IMR-90 (cell line): ENCODE results near the gene SLC6A6. TPM values are rescaled to one million over a fixed set of nuclear protein-coding genes. Genes with fewer than 3 reads are reported as not detected.

Experiments used
- ATAC-seq: fragments of 200-7000 bp; cut with Tn5 transposase; 2 replicates; pipeline ENCODE4 v1.9.1; 2020; ENCODE audit warnings: low read depth, mild to moderate bottlenecking, moderate library complexity
- BruUV-seq: library from RNA; stranded (reverse); fragments of 400-500 nt; replicated peaks from 2 replicates; lab custom pipeline; 2021; lab: Mats Ljungman, UMichigan
- CTCF ChIA-PET: fragments of 300-600 bp; formaldehyde crosslinking; extraction: SDS; loops from one replicate; lab custom pipeline; 2021; ENCODE audit warnings: antibody characterized with exemption; lab: Yijun Ruan, JAX
- POLR2A ChIA-PET: fragments of 300-600 bp; sonication (Branson Sonifier 250); formaldehyde crosslinking; loops from one replicate; lab custom pipeline; 2022; ENCODE audit warnings: antibody characterized with exemption; ENCODE audit not compliant: unreplicated experiment; lab: Charles Lee
- DNase-seq: peaks from one replicate; pipeline ENCODE4 v3.0.0; 2013
- H2AFZ ChIP-seq: replicated peaks from 2 replicates; pipeline ENCODE3; 2013; ENCODE audit warnings: low read length, mild to moderate bottlenecking; ENCODE audit not compliant: poor library complexity
- H2AK5ac ChIP-seq: 2 replicates; pipeline ENCODE4 v1.6.1; 2013; ENCODE audit warnings: low read depth, low read length, inconsistent platforms
- H2AK9ac ChIP-seq: replicated peaks from 2 replicates; pipeline ENCODE3; 2013; ENCODE audit warnings: mild to moderate bottlenecking, low read depth, low read length, moderate library complexity; ENCODE audit not compliant: poor library complexity
- H2BK120ac ChIP-seq: 2 replicates; pipeline ENCODE4 v1.6.1; 2013; ENCODE audit warnings: low read depth, low read length, inconsistent platforms
- H2BK15ac ChIP-seq: 3 replicates; pipeline ENCODE4 v1.6.1; 2013; ENCODE audit warnings: low read depth, low read length, inconsistent platforms
- H2BK20ac ChIP-seq: 2 replicates; pipeline ENCODE4 v1.6.1; 2013; ENCODE audit warnings: low read depth, mild to moderate bottlenecking, inconsistent platforms, low read length, moderate library complexity
- H2BK5ac ChIP-seq: 2 replicates; pipeline ENCODE4 v1.6.1; 2013; ENCODE audit warnings: mild to moderate bottlenecking, low read depth, low read length, inconsistent platforms; ENCODE audit not compliant: poor library complexity, severe bottlenecking
- H3K14ac ChIP-seq: replicated peaks from 2 replicates; pipeline ENCODE4 v1.6.1; 2013; ENCODE audit warnings: low read depth, low read length, inconsistent platforms
- H3K18ac ChIP-seq: 2 replicates; pipeline ENCODE4 v1.6.1; 2013; ENCODE audit warnings: low read depth, low read length, control low read depth
- H3K23ac ChIP-seq: 2 replicates; pipeline ENCODE4 v1.6.1; 2013; ENCODE audit warnings: low read depth, low read length, inconsistent platforms
- H3K27ac ChIP-seq: 2 replicates; pipeline ENCODE4 v1.5.1; 2013; ENCODE audit warnings: mild to moderate bottlenecking, control low read depth, low read length; ENCODE audit not compliant: insufficient read depth
- H3K27me3 ChIP-seq: 2 replicates; pipeline ENCODE4 v1.6.1; 2013; ENCODE audit warnings: low read length; ENCODE audit not compliant: control insufficient read depth, insufficient read depth
- H3K36me3 ChIP-seq: 2 replicates; pipeline ENCODE4 v1.6.1; 2013; ENCODE audit warnings: low read length, mixed read lengths; ENCODE audit not compliant: control insufficient read depth, insufficient read depth
- H3K4ac ChIP-seq: 2 replicates; pipeline ENCODE4 v1.6.1; 2013; ENCODE audit warnings: low read depth, low read length, inconsistent platforms
- H3K4me1 ChIP-seq: 2 replicates; pipeline ENCODE4 v1.6.1; 2013; ENCODE audit warnings: low read length, mixed read lengths; ENCODE audit not compliant: control insufficient read depth, insufficient read depth
- H3K4me2 ChIP-seq: 2 replicates; pipeline ENCODE4 v1.6.1; 2013; ENCODE audit warnings: low read depth, mild to moderate bottlenecking, control low read depth, low read length, moderate library complexity
- H3K4me3 ChIP-seq: 2 replicates; pipeline ENCODE4 v1.5.1; 2013; ENCODE audit warnings: low read depth, mild to moderate bottlenecking, control low read depth, low read length, moderate library complexity; ENCODE audit not compliant: insufficient read depth
- H3K56ac ChIP-seq: 2 replicates; pipeline ENCODE4 v1.6.1; 2013; ENCODE audit warnings: low read length, inconsistent platforms; ENCODE audit not compliant: insufficient read depth; ENCODE audit errors: extremely low read depth
- H3K79me1 ChIP-seq, 2 experiments: 2 replicates each; pipeline ENCODE4 v1.6.1; 2013; ENCODE audit warnings: low read length in 2 of 2, inconsistent platforms in 1 of 2, low read depth in 1 of 2
- H3K9ac ChIP-seq: 2 replicates; pipeline ENCODE4 v1.6.1; 2013; ENCODE audit warnings: low read depth, low read length, control low read depth
- H3K9me1 ChIP-seq: 2 replicates; pipeline ENCODE4 v1.6.1; 2013; ENCODE audit warnings: low read length, inconsistent platforms; ENCODE audit not compliant: insufficient read depth
- H3K9me3 ChIP-seq: 2 replicates; pipeline ENCODE4 v1.6.1; 2013; ENCODE audit warnings: low read length; ENCODE audit not compliant: control insufficient read depth, insufficient read depth
- H4K20me1 ChIP-seq: 2 replicates; pipeline ENCODE4 v1.6.1; 2013; ENCODE audit warnings: low read length, inconsistent platforms; ENCODE audit not compliant: insufficient read depth
- H4K5ac ChIP-seq: 2 replicates; pipeline ENCODE4 v1.6.1; 2013; ENCODE audit warnings: mild to moderate bottlenecking, low read depth, low read length, control low read depth
- H4K8ac ChIP-seq, 2 experiments: 2 replicates each; pipeline ENCODE4 v1.6.1; 2013; ENCODE audit warnings: low read depth in 2 of 2, low read length in 2 of 2, control low read depth in 1 of 2, inconsistent platforms in 1 of 2
- H4K91ac ChIP-seq: 2 replicates; pipeline ENCODE4 v1.6.1; 2013; ENCODE audit warnings: low read depth, low read length, inconsistent platforms; ENCODE audit not compliant: insufficient read depth
- CHD1 ChIP-seq: IDR thresholded peaks from 2 replicates; pipeline ENCODE4 v1.6.1; 2012; ENCODE audit warnings: low read depth, low read length, improper control_type of control experiment
- ELK1 ChIP-seq: fragments of 150-350 bp; IDR thresholded peaks from 2 replicates; pipeline ENCODE4 v1.6.1; 2016; ENCODE audit warnings: low read depth, mild to moderate bottlenecking, low read length, moderate library complexity, borderline replicate concordance
- FOS ChIP-seq: fragments of 150-350 bp; IDR thresholded peaks from 2 replicates; pipeline ENCODE4 v1.6.1; 2016; ENCODE audit warnings: low read depth, low read length
- MAZ ChIP-seq: IDR thresholded peaks from 2 replicates; pipeline ENCODE4 v1.6.1; 2012; ENCODE audit warnings: low read depth, mild to moderate bottlenecking, low read length, improper control_type of control experiment, moderate library complexity, borderline replicate concordance
- NFE2L2 ChIP-seq: fragments of 150-350 bp; IDR thresholded peaks from 2 replicates; pipeline ENCODE4 v1.6.1; 2016; ENCODE audit warnings: low read depth, mild to moderate bottlenecking, low read length
- POLR2A ChIP-seq: IDR thresholded peaks from 2 replicates; pipeline ENCODE4 v1.6.1; 2012; ENCODE audit warnings: mild to moderate bottlenecking, low read depth, low read length
- RAD21 ChIP-seq: IDR thresholded peaks from 2 replicates; pipeline ENCODE4 v1.6.1; 2012; ENCODE audit warnings: low read length, improper control_type of control experiment
- RCOR1 ChIP-seq: IDR thresholded peaks from 2 replicates; pipeline ENCODE4 v1.6.1; 2012; ENCODE audit warnings: mild to moderate bottlenecking, low read length, improper control_type of control experiment; ENCODE audit not compliant: insufficient replicate concordance
- RFX5 ChIP-seq: IDR thresholded peaks from 2 replicates; pipeline ENCODE4 v1.8.0; 2012; ENCODE audit warnings: low read depth, mild to moderate bottlenecking, low read length, moderate library complexity
- SMC3 ChIP-seq: fragments of 150-350 bp; IDR thresholded peaks from 2 replicates; pipeline ENCODE4 v1.6.1; 2016; ENCODE audit warnings: low read depth, mild to moderate bottlenecking, antibody characterized with exemption, low read length, moderate library complexity
- WGBS, 2 experiments: methylation state at CpG; one replicate each; pipeline versions ENCODE4 v1.1.5 to v1.1.7; 2013; ENCODE audit warnings: missing lambda C conversion rate in 2 of 2; ENCODE audit not compliant: insufficient read length in 1 of 2; ENCODE audit errors: extremely low coverage in 2 of 2; 5-methylcytosine and 5-hydroxymethylcytosine counted together
- dilution Hi-C: fragments of 300-500 bp; cut with HindIII; formaldehyde crosslinking; loops from one replicate; pipeline ENCODE4 v1.14.3; 2018; ENCODE audit warnings: low sequenced_read_pairs; ENCODE audit not compliant: unreplicated experiment
- in situ Hi-C: fragments of 300-500 bp; cut with MboI; formaldehyde crosslinking; loops from 3 replicates; pipeline ENCODE4 v1.14.3; 2019; ENCODE audit warnings: low sequenced_read_pairs, inconsistent platforms, mixed read lengths
- intact Hi-C: fragments of 100-400 bp; cut with micrococcal nuclease; formaldehyde crosslinking; loops from 2 replicates; pipeline ENCODE4 v1.10.0; 2022
- polyA plus RNA-seq, 3 experiments: library from polyadenylated mRNA; depleted of rRNA; stranded (reverse); fragments of >200 nt; gene quantifications; 2 replicates each; pipeline ENCODE4 v1.2.3, GENCODE V29; 2012; ENCODE audit warnings: low replicate concordance in 1 of 3
- total RNA-seq: library from RNA; depleted of rRNA; stranded (reverse); fragments of >200 nt; gene quantifications from 2 replicates; pipeline ENCODE4 v1.2.3, GENCODE V29; 2012

Gene SLC6A6
- total and polyA plus RNA-seq, 2 of the 4 experiments (the other 2 are of a cell fraction), result 29.9 to 39.4 TPM

DNA sequence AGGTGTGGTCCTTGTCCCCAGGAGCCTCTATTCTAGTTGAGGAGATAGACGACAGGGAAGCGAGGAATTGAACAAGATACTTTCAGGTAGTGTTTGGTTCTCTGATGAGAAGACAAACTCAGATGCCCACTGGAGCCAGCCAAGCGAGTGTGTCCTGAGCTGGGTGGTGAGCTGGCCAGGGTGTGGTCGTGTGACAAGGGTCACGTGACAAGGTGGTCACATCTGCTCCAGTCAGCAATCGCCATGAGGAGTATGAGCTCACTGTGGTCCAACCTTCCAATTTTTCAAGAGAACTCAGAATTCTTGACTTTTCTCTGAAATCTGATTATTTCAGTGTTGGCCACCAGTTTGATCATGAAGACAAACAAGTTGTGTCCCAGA is 39.5 kb downstream of the SLC6A6 start:
- dilution Hi-C loops (no loop called here), intact Hi-C loops (no loop called here), in situ Hi-C loops (no loop called here)
- no peak overlapping the region for H2BK5ac ChIP-seq
- peak overlapping the region; percentile 12; the same call in 1 of the 2 replicates for H3K23ac ChIP-seq
- no peak for ATAC-seq
- H3K9me3 ChIP-seq, result no peaks in the 10 kb centered on the region
- no peak overlapping the region for H3K9ac ChIP-seq
- no peak overlapping the region; the same call in 1 of the 2 replicates for H2BK120ac ChIP-seq
- H4K20me1 ChIP-seq, result peaks cover 40% of the 10 kb centered on the region
- H3K9me1 ChIP-seq, result peaks cover 18% of the 10 kb centered on the region
- no peak overlapping the region for H2BK20ac ChIP-seq
- no peak overlapping the region for H3K4me2 ChIP-seq
- H3K4me1 ChIP-seq, result peaks cover 25% of the 10 kb centered on the region
- ChIA-PET POLR2A (no interaction called here), CTCF (no interaction called here)
- WGBS, 2 experiments, result 96% methylated on average over 4 of the region's 6 CpGs; no CpG with 5 or more reads in 1 of the 2 experiments
- no peak overlapping the region for H3K56ac ChIP-seq
- 0 out of 2 replicates have a peak overlapping the region, but pooled peaks have one; percentile 29 for H3K14ac ChIP-seq
- H3K18ac ChIP-seq, result no peak overlapping the region
- peak overlapping the region; percentile 46; the same call in 1 of the 2 replicates for H3K4ac ChIP-seq
- no peak overlapping the region for H2AFZ ChIP-seq
- H4K5ac ChIP-seq, result no peak overlapping the region
- H3K27ac ChIP-seq, result no peak overlapping the region
- no peak overlapping the region for H4K91ac ChIP-seq
- H4K8ac ChIP-seq, result no peak overlapping the region
- no peak overlapping the region for H2AK9ac ChIP-seq
- H3K36me3 ChIP-seq, result peaks cover 21% of the 10 kb centered on the region
- H2AK5ac ChIP-seq, result peak overlapping the region; percentile 53; the same call in 1 of the 2 replicates
- BruUV-seq, result no TSS peak
- no peak overlapping the region for H2BK15ac ChIP-seq
- no peak for DNase-seq
- TF ChIP-seq POLR2A (no peak), RCOR1 (no peak), SMC3 (no peak), NFE2L2 (no peak), RFX5 (no peak), MAZ (no peak), CHD1 (no peak), ELK1 (no peak), RAD21 (no peak), FOS (no peak)
- H3K27me3 ChIP-seq, result no peaks in the 10 kb centered on the region
- H3K4me3 ChIP-seq, result no peak overlapping the region
- H3K79me1 ChIP-seq, result peaks cover 49 to 67% of the 10 kb centered on the region in 2 experiments
